ENCODE results near the gene MAPKBP1. TPM values are rescaled to one million over a fixed set of nuclear protein-coding genes. Genes with fewer than 3 reads are reported as not detected.

Gene MAPKBP1
- polyA plus RNA-seq, 2 of the 4 experiments (the other 2 are of a cell fraction) = 2.5 to 6.1 TPM

- TF ChIP-seq PHF8 (IDR thresholded peaks at IDR 0.05; ENCODE audit: borderline replicate concordance, low read depth) = no peak
- TF ChIP-seq USF2 (IDR thresholded peaks at IDR 0.05) = no peak
- TF ChIP-seq ZC3H11A (IDR thresholded peaks at IDR 0.05) = no peak
- no peak for TF ChIP-seq RCOR1 (IDR thresholded peaks at IDR 0.05; ENCODE audit: low read depth, low read length)
These were observed 58.6 kb downstream of the MAPKBP1 start (continued) for GRCh38 chr15:41832875-41833274.

GRCh38 chr15:41834096-41834495 is 59.8 kb downstream of the MAPKBP1 start:
- FAIRE-seq (no peak), ATAC-seq (no peak), DNase-seq (ENCODE audit: low read depth in 1 of 2, low spot score in 1 of 2) (no peak)
- Histone ChIP-seq H3K4me1 (no peaks in the 10 kb centered on the region), H3K9me3 (no peaks in the 10 kb centered on the region), H3K4me2 (no peak overlapping the region), H3K4me3 (no peak overlapping the region), H3K27ac (no peak overlapping the region)
- WGBS (ENCODE audit: missing lambda C conversion rate) = 70% methylated on average over 3 of the region's 3 CpGs
- no peak for TF ChIP-seq CBX2 (IDR thresholded peaks at IDR 0.05; ENCODE audit: borderline replicate concordance, low read depth)
- no peak for TF ChIP-seq NFE2L2 (conservative IDR thresholded peaks at IDR 0.05; ENCODE audit: low read length)
- no peak for TF ChIP-seq JUN (IDR thresholded peaks at IDR 0.05)
- no peak for TF ChIP-seq TP53 (CRISPR knock-in tag; IDR thresholded peaks at IDR 0.05)
- POLR2A ChIA-PET = no interaction called here
- CTCF ChIA-PET = interaction anchor here (0.9 to 1.5 kb wide), 2 partner anchors 13 to 22 kb away, joined by 4 read pairs; no protein-coding TSS in a partner anchor

- Histone ChIP-seq H3K9me3 (no peaks in the 10 kb centered on the region), H3K4me2 (no peak overlapping the region), H3K4me3 (no peak overlapping the region), H3K4me1 (no peaks in the 10 kb centered on the region), H3K27ac (no peak overlapping the region)
- FAIRE-seq (no peak), ATAC-seq (no peak), DNase-seq (ENCODE audit: low read depth in 1 of 2, low spot score in 1 of 2) (no peak)
- POLR2A ChIA-PET = no interaction called here
- 91% methylated on average over 3 of the region's 6 CpGs for WGBS (ENCODE audit: missing lambda C conversion rate)
- CTCF ChIA-PET = no interaction called here
- TF ChIP-seq MYC (IDR thresholded peaks at IDR 0.05; ENCODE audit: borderline replicate concordance, low read length) = no peak
- TF ChIP-seq CEBPB (IDR thresholded peaks at IDR 0.05) = no peak
- TF ChIP-seq HOXB13 (CRISPR knock-in tag; IDR thresholded peaks at IDR 0.05; ENCODE audit: low read depth) = no peak
- no peak for TF ChIP-seq KDM1A (IDR thresholded peaks at IDR 0.05; ENCODE audit: low read depth)
- no peak for TF ChIP-seq PBX3 (IDR thresholded peaks at IDR 0.05)
- no peak for TF ChIP-seq JUN (IDR thresholded peaks at IDR 0.05)
- TF ChIP-seq EHMT2 (IDR thresholded peaks at IDR 0.05; ENCODE audit: low read depth) = no peak
- TF ChIP-seq HDAC2 (IDR thresholded peaks at IDR 0.05) = no peak
- TF ChIP-seq HEYL (CRISPR knock-in tag; IDR thresholded peaks at IDR 0.05) = no peak
- TF ChIP-seq CTCF (IDR thresholded peaks at IDR 0.05) = no peak
- no peak for TF ChIP-seq USF2 (IDR thresholded peaks at IDR 0.05)
- no peak for TF ChIP-seq ZNF302 (CRISPR knock-in tag; IDR thresholded peaks at IDR 0.05)
These were observed 61.8 kb downstream of the MAPKBP1 start for GRCh38 chr15:41836073-41836472.

Data from A549 (cell line).